Mucosa of descending colon (tissue), 3 donors: Measurements from ENCODE around the gene FTO. TPM values are rescaled to one million over a fixed set of nuclear protein-coding genes. Genes with fewer than 3 reads are reported as not detected.

Experiments used
- ATAC-seq: fragments of 200-7000 bp; cut with Tn5 transposase; one replicate; pipeline ENCODE4 v1.9.1; 2020; ENCODE audit warnings: mild to moderate bottlenecking, moderate library complexity
- DNase-seq, 3 donors: peaks; one replicate each; pipeline ENCODE4 v3.0.0-alpha.2; 2020
- H3K36me3 ChIP-seq: fragments of 200-600 bp; one replicate; pipeline ENCODE4 v1.8.0; 2021; ENCODE audit warnings: low read depth, mild to moderate bottlenecking
- H3K4me1 ChIP-seq: fragments of 200-600 bp; one replicate; pipeline ENCODE4 v1.8.0; 2021; ENCODE audit warnings: low read depth, mild to moderate bottlenecking
- H3K4me3 ChIP-seq: fragments of 200-600 bp; one replicate; pipeline ENCODE4 v1.8.0; 2021; ENCODE audit warnings: mild to moderate bottlenecking
- H3K9me3 ChIP-seq: fragments of 200-600 bp; one replicate; pipeline ENCODE4 v1.8.0; 2021; ENCODE audit warnings: mild to moderate bottlenecking
- CTCF ChIP-seq: fragments of 200-600 bp; IDR thresholded peaks from one replicate; pipeline ENCODE4 v1.8.0; 2022; ENCODE audit warnings: antibody characterized with exemption, mild to moderate bottlenecking
- intact Hi-C, 2 donors: fragments of 100-400 bp; cut with DNase I in 1 of 2; cut with micrococcal nuclease in 1 of 2; formaldehyde crosslinking; loops; one replicate each; pipeline versions ENCODE4 v1.11.0 to v1.11.1; 2022; cut with DNase I, micrococcal nuclease
- total RNA-seq, 3 donors: library from RNA; stranded (reverse); fragmentation: NEBNext Ultra II Directional in 2 of 3; extraction: Animal tissue kit (Norgen Biotek cat#: 25700) in 2 of 3; gene quantifications; one replicate each; pipeline versions ENCODE4 v1.2.1 to v1.2.4, GENCODE V29; 2021 to 2023
- donor health status: DM: no; HTN: no; CAD: no; lungs with moderate emphysema.
- donor health status: DM: no; HTN: no; CAD: no.
- donor health status: DM: no; HTN: yes; CAD: no.

FTO gene
- total RNA-seq, 3 donors from 2014 or later: 38.0 to 81.7 (median 39.1) TPM

GRCh38 chr16:54110016-54110981, 406.3 kb downstream of the FTO start:
- no peak for TF ChIP-seq CTCF
- intact Hi-C loops: no loop called here
- H3K36me3 ChIP-seq: no peaks in the 10 kb centered on the region
- H3K4me1 ChIP-seq: no peaks in the 10 kb centered on the region
- no peaks in the 10 kb centered on the region for H3K9me3 ChIP-seq
- DNase-seq (no peak), ATAC-seq (no peak)
- no peak overlapping the region for H3K4me3 ChIP-seq

- TF ChIP-seq CTCF: no peak
- ATAC-seq: no peak
- H3K36me3 ChIP-seq: no peaks in the 10 kb centered on the region
- intact Hi-C loops: no loop called here
- H3K4me1 ChIP-seq: no peaks in the 10 kb centered on the region
- DNase-seq: no peak
- H3K4me3 ChIP-seq: no peak overlapping the region
- no peaks in the 10 kb centered on the region for H3K9me3 ChIP-seq
These were observed 408.7 kb downstream of the FTO start for GRCh38 chr16:54112451-54113206.

GRCh38 chr16:54115558-54115957, 411.6 kb downstream of the FTO start:
- ATAC-seq (no peak), DNase-seq (no peak)
- Histone ChIP-seq H3K4me3 (no peak overlapping the region), H3K4me1 (no peaks in the 10 kb centered on the region), H3K9me3 (no peaks in the 10 kb centered on the region), H3K36me3 (no peaks in the 10 kb centered on the region)
- no peak for TF ChIP-seq CTCF
- intact Hi-C loops: no loop called here

GRCh38 chr16:54116124-54116655, 412.2 kb downstream of the FTO start:
- H3K9me3 ChIP-seq: no peaks in the 10 kb centered on the region
- no peak for TF ChIP-seq CTCF
- H3K4me1 ChIP-seq: no peaks in the 10 kb centered on the region
- DNase-seq (no peak), ATAC-seq (no peak)
- no peak overlapping the region for H3K4me3 ChIP-seq
- intact Hi-C loops: no loop called here
- no peaks in the 10 kb centered on the region for H3K36me3 ChIP-seq

GRCh38 chr16:54118846-54119245, 414.9 kb downstream of the FTO start:
- no peak overlapping the region for H3K4me3 ChIP-seq
- no peak for ATAC-seq
- intact Hi-C loops: no loop called here
- TF ChIP-seq CTCF: no peak
- no peak for DNase-seq
- no peaks in the 10 kb centered on the region for H3K36me3 ChIP-seq
- no peaks in the 10 kb centered on the region for H3K4me1 ChIP-seq
- H3K9me3 ChIP-seq: no peaks in the 10 kb centered on the region
